ENCODE results near the gene RBMS2.

DNA sequence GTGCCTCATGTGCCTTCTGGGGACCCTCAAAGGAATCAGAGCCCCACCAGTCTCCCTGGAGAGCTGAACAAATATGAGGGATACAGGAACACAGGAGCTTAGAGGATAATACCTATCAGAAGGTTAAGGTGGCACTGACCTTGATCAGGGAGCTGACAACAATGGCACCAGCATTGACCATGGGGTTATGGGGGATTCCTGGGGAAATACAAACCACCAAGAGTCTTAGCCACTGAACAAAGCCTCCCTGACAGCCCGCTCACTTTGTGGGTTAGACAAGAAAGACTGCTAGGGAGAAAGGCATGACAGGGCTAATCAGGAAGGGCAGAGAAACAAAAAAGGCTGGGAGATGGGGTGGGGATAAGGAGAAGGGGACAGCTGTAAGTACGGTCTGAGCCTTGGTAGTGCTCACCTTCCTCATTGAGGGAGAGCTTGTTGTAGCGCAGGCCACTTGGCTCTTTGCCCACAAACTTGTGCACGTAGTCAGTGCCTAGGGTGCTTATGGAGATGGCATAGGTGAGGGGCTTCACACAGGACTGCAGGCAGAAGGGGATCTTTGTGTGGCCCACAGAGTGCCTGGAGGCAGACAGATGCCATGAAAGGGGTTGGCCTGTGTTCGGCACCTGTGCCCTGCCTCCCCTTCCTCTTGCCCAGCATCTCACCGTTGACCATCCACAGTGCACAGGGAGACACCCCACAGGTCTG is 43.9 kb upstream of the RBMS2 start:
- TF ChIP-seq, protein P1, sequence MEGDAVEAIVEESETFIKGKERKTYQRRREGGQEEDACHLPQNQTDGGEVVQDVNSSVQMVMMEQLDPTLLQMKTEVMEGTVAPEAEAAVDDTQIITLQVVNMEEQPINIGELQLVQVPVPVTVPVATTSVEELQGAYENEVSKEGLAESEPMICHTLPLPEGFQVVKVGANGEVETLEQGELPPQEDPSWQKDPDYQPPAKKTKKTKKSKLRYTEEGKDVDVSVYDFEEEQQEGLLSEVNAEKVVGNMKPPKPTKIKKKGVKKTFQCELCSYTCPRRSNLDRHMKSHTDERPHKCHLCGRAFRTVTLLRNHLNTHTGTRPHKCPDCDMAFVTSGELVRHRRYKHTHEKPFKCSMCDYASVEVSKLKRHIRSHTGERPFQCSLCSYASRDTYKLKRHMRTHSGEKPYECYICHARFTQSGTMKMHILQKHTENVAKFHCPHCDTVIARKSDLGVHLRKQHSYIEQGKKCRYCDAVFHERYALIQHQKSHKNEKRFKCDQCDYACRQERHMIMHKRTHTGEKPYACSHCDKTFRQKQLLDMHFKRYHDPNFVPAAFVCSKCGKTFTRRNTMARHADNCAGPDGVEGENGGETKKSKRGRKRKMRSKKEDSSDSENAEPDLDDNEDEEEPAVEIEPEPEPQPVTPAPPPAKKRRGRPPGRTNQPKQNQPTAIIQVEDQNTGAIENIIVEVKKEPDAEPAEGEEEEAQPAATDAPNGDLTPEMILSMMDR (optimal IDR thresholded peaks at IDR 0.05 in 1 of 3, IDR thresholded peaks at IDR 0.05 in 1 of 3, conservative IDR thresholded peaks at IDR 0.05 in 1 of 3; ENCODE audit: extremely low read depth in 1 of 3, insufficient read depth in 2 of 3, low read length in 3 of 3): no peak
- TF ChIP-seq EZH2 (IDR thresholded peaks at IDR 0.05; ENCODE audit: low read length): no peak
